Esophagus muscularis mucosa (tissue), 3 donors: Measurements from ENCODE around the gene ADISSP.

Experiments
- POLR2A ChIP-seq: fragments of 450-650 bp; IDR thresholded peaks from one replicate; pipeline ENCODE4 v1.6.1; 2017; ENCODE audit warnings: antibody characterized with exemption, moderate library complexity, mild to moderate bottlenecking, low read depth
- POLR2AphosphoS5 ChIP-seq, 2 donors: sonication (generic); formaldehyde crosslinking; IDR thresholded peaks; one replicate each; pipeline ENCODE4 v1.6.1; 2017; ENCODE audit warnings: antibody characterized with exemption in 2 of 2
- TF ChIP-seq, protein P1 (sequence below), 3 experiments: fragments of 200-600 bp in 2 of 3; fragments of 450-650 bp in 1 of 3; sonication (generic) in 2 of 3; IDR thresholded peaks; one replicate each; pipeline ENCODE4 v1.5.1; 2017 to 2019; ENCODE audit warnings: antibody characterized with exemption in 3 of 3, mild to moderate bottlenecking in 2 of 3, moderate library complexity in 1 of 3

DNA sequence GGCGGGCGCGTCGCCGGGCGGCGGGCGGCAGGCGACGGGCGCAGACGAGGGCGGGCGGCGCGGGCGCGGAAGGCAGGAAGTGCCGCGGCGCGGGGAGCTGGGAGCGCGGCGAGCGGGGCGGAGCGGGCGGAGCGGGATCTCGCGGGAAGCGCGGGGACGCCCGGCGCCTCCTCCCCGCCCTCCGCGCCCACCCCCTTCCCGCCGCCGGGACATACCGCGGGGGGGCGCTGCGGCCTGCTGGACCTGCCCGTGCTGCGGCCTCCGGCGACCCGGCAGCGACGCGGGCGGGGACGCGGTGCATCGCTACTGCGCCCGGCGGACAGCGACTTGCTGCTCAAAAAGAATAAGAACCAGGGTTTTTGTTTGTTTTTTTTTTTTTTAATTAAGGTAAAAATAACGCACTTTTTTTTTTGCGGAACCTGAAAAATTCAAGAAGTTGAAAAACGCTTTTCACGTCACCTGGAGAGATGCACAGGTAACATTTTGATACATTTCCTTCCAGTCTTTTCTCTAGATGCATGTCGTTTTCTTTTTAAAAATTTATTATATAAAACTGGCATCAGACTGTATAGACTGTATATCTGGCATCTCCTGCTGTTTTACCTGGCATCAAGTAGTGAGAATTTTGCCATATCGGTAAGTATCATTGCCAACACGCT, 19.2 kb upstream of the ADISSP start, which contains the start of gene CENPB:
- TF ChIP-seq, protein P1, sequence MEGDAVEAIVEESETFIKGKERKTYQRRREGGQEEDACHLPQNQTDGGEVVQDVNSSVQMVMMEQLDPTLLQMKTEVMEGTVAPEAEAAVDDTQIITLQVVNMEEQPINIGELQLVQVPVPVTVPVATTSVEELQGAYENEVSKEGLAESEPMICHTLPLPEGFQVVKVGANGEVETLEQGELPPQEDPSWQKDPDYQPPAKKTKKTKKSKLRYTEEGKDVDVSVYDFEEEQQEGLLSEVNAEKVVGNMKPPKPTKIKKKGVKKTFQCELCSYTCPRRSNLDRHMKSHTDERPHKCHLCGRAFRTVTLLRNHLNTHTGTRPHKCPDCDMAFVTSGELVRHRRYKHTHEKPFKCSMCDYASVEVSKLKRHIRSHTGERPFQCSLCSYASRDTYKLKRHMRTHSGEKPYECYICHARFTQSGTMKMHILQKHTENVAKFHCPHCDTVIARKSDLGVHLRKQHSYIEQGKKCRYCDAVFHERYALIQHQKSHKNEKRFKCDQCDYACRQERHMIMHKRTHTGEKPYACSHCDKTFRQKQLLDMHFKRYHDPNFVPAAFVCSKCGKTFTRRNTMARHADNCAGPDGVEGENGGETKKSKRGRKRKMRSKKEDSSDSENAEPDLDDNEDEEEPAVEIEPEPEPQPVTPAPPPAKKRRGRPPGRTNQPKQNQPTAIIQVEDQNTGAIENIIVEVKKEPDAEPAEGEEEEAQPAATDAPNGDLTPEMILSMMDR (IDR thresholded peaks at IDR 0.05): peak; percentile 75 to 94 (median 90)
- TF ChIP-seq POLR2AphosphoS5 (IDR thresholded peaks at IDR 0.05): peak; percentile 42 to 49
- no peak for TF ChIP-seq POLR2A
